Lower leg skin (tissue), 3 donors: Measurements from ENCODE around the gene TDRD9.

ENCODE experiments used
- POLR2A ChIP-seq, 2 donors: fragments of 450-650 bp; IDR thresholded peaks; one replicate each; pipeline ENCODE4 v1.6.1; 2016 to 2017; ENCODE audit warnings: antibody characterized with exemption in 2 of 2, mild to moderate bottlenecking in 1 of 2, moderate library complexity in 1 of 2
- TF ChIP-seq, protein P1 (sequence below), 3 donors: fragments of 450-650 bp; IDR thresholded peaks; one replicate each; pipeline ENCODE4 v1.5.1; 2016; ENCODE audit warnings: antibody characterized with exemption in 3 of 3, mild to moderate bottlenecking in 3 of 3, moderate library complexity in 2 of 3

DNA sequence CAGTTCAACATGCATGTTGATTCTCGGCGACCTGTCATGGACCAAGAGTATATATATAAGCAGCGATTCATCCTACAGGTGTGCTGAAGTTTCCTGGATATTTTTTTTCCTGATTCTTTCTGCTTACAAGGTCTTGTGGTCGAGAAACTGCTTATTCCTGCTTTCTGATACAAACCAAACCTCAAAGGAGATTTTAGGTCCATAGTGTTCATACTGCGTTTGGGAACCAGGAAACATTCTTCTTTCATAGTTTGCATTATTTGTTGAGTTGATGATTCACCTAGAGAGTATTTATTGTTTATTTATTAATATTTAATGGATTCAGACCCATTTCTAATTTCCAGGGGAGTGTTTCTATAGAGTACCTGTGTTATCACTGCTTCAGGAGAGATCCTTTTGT is 86.5 kb downstream of the TDRD9 start:
- no peak for TF ChIP-seq POLR2A (IDR thresholded peaks at IDR 0.05)
- TF ChIP-seq, protein P1, sequence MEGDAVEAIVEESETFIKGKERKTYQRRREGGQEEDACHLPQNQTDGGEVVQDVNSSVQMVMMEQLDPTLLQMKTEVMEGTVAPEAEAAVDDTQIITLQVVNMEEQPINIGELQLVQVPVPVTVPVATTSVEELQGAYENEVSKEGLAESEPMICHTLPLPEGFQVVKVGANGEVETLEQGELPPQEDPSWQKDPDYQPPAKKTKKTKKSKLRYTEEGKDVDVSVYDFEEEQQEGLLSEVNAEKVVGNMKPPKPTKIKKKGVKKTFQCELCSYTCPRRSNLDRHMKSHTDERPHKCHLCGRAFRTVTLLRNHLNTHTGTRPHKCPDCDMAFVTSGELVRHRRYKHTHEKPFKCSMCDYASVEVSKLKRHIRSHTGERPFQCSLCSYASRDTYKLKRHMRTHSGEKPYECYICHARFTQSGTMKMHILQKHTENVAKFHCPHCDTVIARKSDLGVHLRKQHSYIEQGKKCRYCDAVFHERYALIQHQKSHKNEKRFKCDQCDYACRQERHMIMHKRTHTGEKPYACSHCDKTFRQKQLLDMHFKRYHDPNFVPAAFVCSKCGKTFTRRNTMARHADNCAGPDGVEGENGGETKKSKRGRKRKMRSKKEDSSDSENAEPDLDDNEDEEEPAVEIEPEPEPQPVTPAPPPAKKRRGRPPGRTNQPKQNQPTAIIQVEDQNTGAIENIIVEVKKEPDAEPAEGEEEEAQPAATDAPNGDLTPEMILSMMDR (IDR thresholded peaks at IDR 0.05), result no peak
